ENCODE measurements around the gene GTF2H2. TPM values are rescaled to one million over a fixed set of nuclear protein-coding genes. Genes with fewer than 3 reads are reported as not detected.
"Not testable (repeated sequence)": the region's sequence is repeated elsewhere in the genome, so short reads cannot be mapped to it uniquely, and the experiment has no call there.

GTF2H2 gene
- total and polyA plus RNA-seq, 2 donors (not counting 3 experiments of a cell fraction or from before 2014, with no cell fraction given) = 3.6 to 19.6 TPM

GRCh38 chr5:71097173-71097929 is 29.9 kb upstream of the GTF2H2 start:
- intact Hi-C loops (cut with micrococcal nuclease); POLR2A ChIA-PET; FAIRE-seq: not testable (repeated sequence)

GRCh38 chr5:71089773-71090172 is 22.3 kb upstream of the GTF2H2 start:
- intact Hi-C loops (cut with micrococcal nuclease); H3K79me2 ChIP-seq (ENCODE audit: control insufficient read depth, insufficient read depth, low read length); POLR2A ChIA-PET; H3K27ac ChIP-seq (ENCODE audit: insufficient read depth, low read depth, low read length); H2AFZ ChIP-seq (ENCODE audit: low read depth, low read length); FAIRE-seq; H3K4me2 ChIP-seq (ENCODE audit: insufficient read depth, low read length); H3K4me1 ChIP-seq (ENCODE audit: control insufficient read depth, extremely low read depth, insufficient read depth, low read length); H4K20me1 ChIP-seq (replicated peaks; ENCODE audit: control insufficient read depth, extremely low read depth, insufficient read depth, low read length); CTCF ChIA-PET; H3K9ac ChIP-seq (replicated peaks; ENCODE audit: extremely low read depth, insufficient read depth, low read length); dilution Hi-C loops (cut with MboI; ENCODE audit: extremely low pct_ligation_motif_present, low sequenced_read_pairs); DNase-seq (ENCODE audit: low read depth, low spot score); H3K4me3 ChIP-seq (replicated peaks in 1 of 3; ENCODE audit: insufficient read depth in 1 of 3, low read depth in 1 of 3, low read length in 3 of 3); H3K9me1 ChIP-seq (replicated peaks; ENCODE audit: control insufficient read depth, extremely low read depth, insufficient read depth, low read length); H3K36me3 ChIP-seq (ENCODE audit: control insufficient read depth in 2 of 2, extremely low read depth in 1 of 2, insufficient read depth in 2 of 2, low read length in 2 of 2); BruUV-seq (replicated peaks); H3K27me3 ChIP-seq (ENCODE audit: control insufficient read depth in 2 of 2, insufficient read depth in 2 of 2, low read length in 2 of 2); H3K9me3 ChIP-seq (replicated peaks; ENCODE audit: control insufficient read depth, insufficient read depth, low read length): not testable (repeated sequence)

More at GRCh38 chr5:71097173-71097929, 29.9 kb upstream of the GTF2H2 start:
- H3K27me3 ChIP-seq (ENCODE audit: control insufficient read depth in 2 of 2, insufficient read depth in 2 of 2, low read length in 2 of 2); DNase-seq (ENCODE audit: low read depth, low spot score); H4K20me1 ChIP-seq (replicated peaks; ENCODE audit: control insufficient read depth, extremely low read depth, insufficient read depth, low read length); H3K36me3 ChIP-seq (ENCODE audit: control insufficient read depth in 2 of 2, extremely low read depth in 1 of 2, insufficient read depth in 2 of 2, low read length in 2 of 2); H3K9me1 ChIP-seq (replicated peaks; ENCODE audit: control insufficient read depth, extremely low read depth, insufficient read depth, low read length); H3K4me3 ChIP-seq (replicated peaks in 1 of 3; ENCODE audit: insufficient read depth in 1 of 3, low read depth in 1 of 3, low read length in 3 of 3); H3K4me2 ChIP-seq (ENCODE audit: insufficient read depth, low read length); H3K9ac ChIP-seq (replicated peaks; ENCODE audit: extremely low read depth, insufficient read depth, low read length); BruUV-seq (replicated peaks); dilution Hi-C loops (cut with MboI; ENCODE audit: extremely low pct_ligation_motif_present, low sequenced_read_pairs); H3K4me1 ChIP-seq (ENCODE audit: control insufficient read depth, extremely low read depth, insufficient read depth, low read length); H3K9me3 ChIP-seq (replicated peaks; ENCODE audit: control insufficient read depth, insufficient read depth, low read length); H3K27ac ChIP-seq (ENCODE audit: insufficient read depth, low read depth, low read length); H2AFZ ChIP-seq (ENCODE audit: low read depth, low read length); H3K79me2 ChIP-seq (ENCODE audit: control insufficient read depth, insufficient read depth, low read length); CTCF ChIA-PET: not testable (repeated sequence)

- POLR2A ChIA-PET; H3K9me1 ChIP-seq (replicated peaks; ENCODE audit: control insufficient read depth, extremely low read depth, insufficient read depth, low read length); H2AFZ ChIP-seq (ENCODE audit: low read depth, low read length); FAIRE-seq; H3K9ac ChIP-seq (replicated peaks; ENCODE audit: extremely low read depth, insufficient read depth, low read length); H3K27me3 ChIP-seq (ENCODE audit: control insufficient read depth in 2 of 2, insufficient read depth in 2 of 2, low read length in 2 of 2); H3K4me3 ChIP-seq (replicated peaks in 1 of 3; ENCODE audit: insufficient read depth in 1 of 3, low read depth in 1 of 3, low read length in 3 of 3); DNase-seq (ENCODE audit: low read depth, low spot score); CTCF ChIA-PET; H3K36me3 ChIP-seq (ENCODE audit: control insufficient read depth in 2 of 2, extremely low read depth in 1 of 2, insufficient read depth in 2 of 2, low read length in 2 of 2); H3K79me2 ChIP-seq (ENCODE audit: control insufficient read depth, insufficient read depth, low read length); H3K9me3 ChIP-seq (replicated peaks; ENCODE audit: control insufficient read depth, insufficient read depth, low read length); H3K4me2 ChIP-seq (ENCODE audit: insufficient read depth, low read length); H3K4me1 ChIP-seq (ENCODE audit: control insufficient read depth, extremely low read depth, insufficient read depth, low read length); H3K27ac ChIP-seq (ENCODE audit: insufficient read depth, low read depth, low read length); BruUV-seq (replicated peaks); H4K20me1 ChIP-seq (replicated peaks; ENCODE audit: control insufficient read depth, extremely low read depth, insufficient read depth, low read length); intact Hi-C loops (cut with micrococcal nuclease); dilution Hi-C loops (cut with MboI; ENCODE audit: extremely low pct_ligation_motif_present, low sequenced_read_pairs): not testable (repeated sequence)
Observed at GRCh38 chr5:71088754-71089153, 21.3 kb upstream of the GTF2H2 start.

GRCh38 chr5:71086145-71086544 is 18.7 kb upstream of the GTF2H2 start:
- BruUV-seq (replicated peaks); H2AFZ ChIP-seq (ENCODE audit: low read depth, low read length); H3K9me1 ChIP-seq (replicated peaks; ENCODE audit: control insufficient read depth, extremely low read depth, insufficient read depth, low read length); H3K4me2 ChIP-seq (ENCODE audit: insufficient read depth, low read length); H3K4me1 ChIP-seq (ENCODE audit: control insufficient read depth, extremely low read depth, insufficient read depth, low read length); H3K36me3 ChIP-seq (ENCODE audit: control insufficient read depth in 2 of 2, extremely low read depth in 1 of 2, insufficient read depth in 2 of 2, low read length in 2 of 2); H3K27ac ChIP-seq (ENCODE audit: insufficient read depth, low read depth, low read length); H3K9me3 ChIP-seq (replicated peaks; ENCODE audit: control insufficient read depth, insufficient read depth, low read length); CTCF ChIA-PET; FAIRE-seq; dilution Hi-C loops (cut with MboI; ENCODE audit: extremely low pct_ligation_motif_present, low sequenced_read_pairs); H3K27me3 ChIP-seq (ENCODE audit: control insufficient read depth in 2 of 2, insufficient read depth in 2 of 2, low read length in 2 of 2); POLR2A ChIA-PET; intact Hi-C loops (cut with micrococcal nuclease); H3K4me3 ChIP-seq (replicated peaks in 1 of 3; ENCODE audit: insufficient read depth in 1 of 3, low read depth in 1 of 3, low read length in 3 of 3); DNase-seq (ENCODE audit: low read depth, low spot score); H3K79me2 ChIP-seq (ENCODE audit: control insufficient read depth, insufficient read depth, low read length); H3K9ac ChIP-seq (replicated peaks; ENCODE audit: extremely low read depth, insufficient read depth, low read length); H4K20me1 ChIP-seq (replicated peaks; ENCODE audit: control insufficient read depth, extremely low read depth, insufficient read depth, low read length): not testable (repeated sequence)

Measured in endothelial cell of umbilical vein (primary cell).